Activated CD8-positive, alpha-beta T cell treated with anti-CD3 and anti-CD28 coated beads for 36 hours (primary cell): ENCODE data around the gene SLC4A1. TPM values are rescaled to one million over a fixed set of nuclear protein-coding genes. Genes with fewer than 3 reads are reported as not detected.

Experiments
- microRNA-seq: library from miRNA; unstranded; fragments of <30 nt; microRNA quantifications from one replicate; pipeline ENCODE4 v1.2.0, GENCODE V29; 2022; ENCODE audit warnings: borderline microRNAs expressed, borderline replicate concordance
- total RNA-seq, 2 experiments: library from RNA; stranded (reverse); gene quantifications; one replicate each; pipeline ENCODE4 v1.2.3, GENCODE V29; 2021

SLC4A1 gene
- total RNA-seq, 2 experiments from 2014 or later, result not detected

Small RNA genes lying within 50 kb of the gene (microRNA-seq; reads per million reads assigned to microRNA genes)
- 2.1 reads per million for gene MIR6782

Other genes with a start within 250 kb of the SLC4A1 start
- 100 to 1,000 TPM; 104 to 110 TPM for gene LSM12, start 201.5 kb downstream of the SLC4A1 start, total RNA-seq
- gene G6PC3, start 197.4 kb downstream of the SLC4A1 start, total RNA-seq, result 10 to 100 TPM; 20.2 to 20.7 TPM
- gene HDAC5, start 144.5 kb downstream of the SLC4A1 start, total RNA-seq, result 10 to 100 TPM; 19.1 to 19.3 TPM
- gene HROB, start 126.2 kb downstream of the SLC4A1 start, total RNA-seq, result 10 to 100 TPM; 16.8 to 17.9 TPM
- gene ASB16, start 97.4 kb downstream of the SLC4A1 start, total RNA-seq, result under 1 TPM; 0.18 to 0.27 TPM
- 10 to 100 TPM; 17.5 TPM for gene TMUB2, start 81.2 kb downstream of the SLC4A1 start, total RNA-seq
- gene ATXN7L3, start 68.3 kb downstream of the SLC4A1 start, total RNA-seq, result 10 to 100 TPM; 58.1 to 62.3 TPM
- gene UBTF, start 48.5 kb downstream of the SLC4A1 start, total RNA-seq, result 100 to 1,000 TPM; 129 to 135 TPM
- gene RUNDC3A, start 40.5 kb upstream of the SLC4A1 start, total RNA-seq, result under 1 TPM in 1 of 2 experiments, not detected in 1; 0.22 TPM
- gene SLC25A39, start 56.7 kb upstream of the SLC4A1 start, total RNA-seq, result 100 to 1,000 TPM; 149 to 153 TPM
- 10 to 100 TPM; 34.8 to 35.5 TPM for gene GRN, start 77.2 kb upstream of the SLC4A1 start, total RNA-seq
- gene FAM171A2, start 95.7 kb upstream of the SLC4A1 start, total RNA-seq, result under 1 TPM; 0.43 to 0.78 TPM
- gene ITGA2B, start 121.5 kb upstream of the SLC4A1 start, total RNA-seq, result 1 to 10 TPM; 1.1 to 1.7 TPM
- 10 to 100 TPM; 34.0 to 36.8 TPM for gene GPATCH8, start 235.3 kb upstream of the SLC4A1 start, total RNA-seq